Transverse colon (tissue), 4 donors: ENCODE data around the gene ACTMAP.

Source experiments
- CTCF ChIP-seq, 5 experiments: fragments of 200-600 bp in 3 of 5; fragments of 450-650 bp in 2 of 5; sonication (generic) in 3 of 5; IDR thresholded peaks; 1 replicate in 2 of 5; 2 replicates in 3 of 5; pipeline ENCODE4 v1.5.1; 2016 to 2017; ENCODE audit warnings: antibody characterized with exemption in 5 of 5, inconsistent platforms in 3 of 5, mild to moderate bottlenecking in 2 of 5, moderate library complexity in 1 of 5
- POLR2A ChIP-seq: fragments of 450-650 bp; IDR thresholded peaks from one replicate; pipeline ENCODE4 v1.6.1; 2016; ENCODE audit warnings: antibody characterized with exemption, mild to moderate bottlenecking, moderate library complexity
- POLR2AphosphoS5 ChIP-seq, 3 donors: sonication (generic); formaldehyde crosslinking; IDR thresholded peaks; one replicate each; pipeline ENCODE4 v1.6.1; 2016; ENCODE audit warnings: antibody characterized with exemption in 3 of 3

GRCh38 chr19:40776364-40776763 lies 26.1 kb upstream of the ACTMAP start:
- TF ChIP-seq CTCF (IDR thresholded peaks at IDR 0.05) (no peak), POLR2AphosphoS5 (IDR thresholded peaks at IDR 0.05) (no peak), POLR2A (no peak)
